DND-41 (cell line): Measurements from ENCODE around the gene SLCO4A1.

Experiments used
- ATAC-seq: fragments of 200-7000 bp; cut with Tn5 transposase; 3 replicates; pipeline ENCODE4 v1.9.1; 2021; ENCODE audit warnings: low read depth; ENCODE audit not compliant: insufficient read depth
- DNase-seq: peaks from one replicate; pipeline ENCODE4 v3.0.0-alpha.2; 2020
- H2AFZ ChIP-seq: 2 replicates; pipeline ENCODE4 v1.6.0; 2012; ENCODE audit warnings: low read depth, low read length
- H3K27ac ChIP-seq: 2 replicates; pipeline ENCODE4 v1.5.1; 2012; ENCODE audit warnings: low read length, inconsistent platforms
- H3K27me3 ChIP-seq: fragments of 200-600 bp; sonication (generic); 2 replicates; pipeline ENCODE4 v1.6.0; 2012; ENCODE audit warnings: low read length, mild to moderate bottlenecking, inconsistent platforms; ENCODE audit not compliant: insufficient read depth, poor library complexity
- H3K36me3 ChIP-seq: 2 replicates; pipeline ENCODE4 v1.5.1; 2012; ENCODE audit warnings: low read length, inconsistent platforms; ENCODE audit not compliant: insufficient read depth
- H3K4me1 ChIP-seq: 2 replicates; pipeline ENCODE4 v1.5.1; 2012; ENCODE audit warnings: mild to moderate bottlenecking, low read length; ENCODE audit not compliant: insufficient read depth
- H3K4me2 ChIP-seq: 2 replicates; pipeline ENCODE4 v1.6.0; 2012; ENCODE audit warnings: mild to moderate bottlenecking, moderate library complexity, low read length, inconsistent platforms; ENCODE audit not compliant: insufficient read depth
- H3K4me3 ChIP-seq, 2 experiments: fragments of 200-600 bp in 1 of 2; shearing (Covaris generic) in 1 of 2; 2 replicates each; pipeline ENCODE4 v1.5.1; 2012 to 2016; ENCODE audit warnings: inconsistent platforms in 2 of 2, low read length in 2 of 2, mild to moderate bottlenecking in 2 of 2, low read depth in 1 of 2, moderate library complexity in 1 of 2
- H3K79me2 ChIP-seq: 2 replicates; pipeline ENCODE4 v1.6.0; 2012; ENCODE audit warnings: low read length, inconsistent platforms; ENCODE audit not compliant: insufficient read depth
- H3K9ac ChIP-seq: 2 replicates; pipeline ENCODE4 v1.6.0; 2012; ENCODE audit warnings: low read depth, mild to moderate bottlenecking, inconsistent platforms, low read length, moderate library complexity
- H3K9me3 ChIP-seq: 2 replicates; pipeline ENCODE4 v1.5.1; 2012; ENCODE audit warnings: low read length, moderate library complexity, mild to moderate bottlenecking, inconsistent platforms; ENCODE audit not compliant: insufficient read depth, severe bottlenecking
- H4K20me1 ChIP-seq: 2 replicates; pipeline ENCODE4 v1.6.0; 2012; ENCODE audit warnings: low read length; ENCODE audit not compliant: insufficient read depth
- EZH2 ChIP-seq: IDR thresholded peaks from 3 replicates; pipeline ENCODE4 v1.6.1; 2012; ENCODE audit warnings: borderline replicate concordance, low read depth, mild to moderate bottlenecking, moderate library complexity, low read length, inconsistent platforms; ENCODE audit not compliant: severe bottlenecking
- TF ChIP-seq, protein P1 (sequence below): IDR thresholded peaks from 2 replicates; pipeline ENCODE4 v1.5.1; 2012; ENCODE audit warnings: borderline replicate concordance, low read length, moderate library complexity, mild to moderate bottlenecking; ENCODE audit not compliant: poor library complexity, severe bottlenecking; ENCODE audit errors: extremely low read depth

The SLCO4A1 gene

DNA sequence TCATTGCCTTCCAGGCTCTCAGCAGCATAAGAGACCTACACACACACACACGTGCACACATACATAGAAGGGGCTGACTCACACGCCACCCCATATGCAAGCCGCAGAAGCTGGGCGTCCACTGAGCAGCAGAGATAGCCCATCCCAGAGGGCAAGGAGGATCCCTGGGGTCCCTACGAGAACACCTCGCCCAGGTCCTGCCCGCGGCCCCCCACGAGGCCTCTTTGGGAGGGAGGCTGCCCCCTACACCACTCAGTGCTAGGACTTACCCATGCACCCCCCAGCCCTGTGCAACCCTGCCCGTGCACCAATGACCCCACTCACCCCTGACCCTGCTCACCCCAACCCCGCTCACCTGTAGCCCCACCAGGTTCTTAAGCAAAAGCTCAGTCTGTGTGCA is 45.8 kb downstream of the SLCO4A1 start:
- Histone ChIP-seq H3K9ac (no peak overlapping the region), H3K27me3 (no peaks in the 10 kb centered on the region), H4K20me1 (no peaks in the 10 kb centered on the region; the same call in 1 of the 2 replicates), H2AFZ (no peak overlapping the region), H3K9me3 (no peaks in the 10 kb centered on the region), H3K36me3 (no peaks in the 10 kb centered on the region), H3K4me3 (no peak overlapping the region), H3K4me2 (no peak overlapping the region), H3K27ac (no peak overlapping the region), H3K79me2 (no peaks in the 10 kb centered on the region), H3K4me1 (no peaks in the 10 kb centered on the region)
- ATAC-seq (no peak), DNase-seq (no peak)
- no peak for TF ChIP-seq EZH2
- TF ChIP-seq, protein P1, sequence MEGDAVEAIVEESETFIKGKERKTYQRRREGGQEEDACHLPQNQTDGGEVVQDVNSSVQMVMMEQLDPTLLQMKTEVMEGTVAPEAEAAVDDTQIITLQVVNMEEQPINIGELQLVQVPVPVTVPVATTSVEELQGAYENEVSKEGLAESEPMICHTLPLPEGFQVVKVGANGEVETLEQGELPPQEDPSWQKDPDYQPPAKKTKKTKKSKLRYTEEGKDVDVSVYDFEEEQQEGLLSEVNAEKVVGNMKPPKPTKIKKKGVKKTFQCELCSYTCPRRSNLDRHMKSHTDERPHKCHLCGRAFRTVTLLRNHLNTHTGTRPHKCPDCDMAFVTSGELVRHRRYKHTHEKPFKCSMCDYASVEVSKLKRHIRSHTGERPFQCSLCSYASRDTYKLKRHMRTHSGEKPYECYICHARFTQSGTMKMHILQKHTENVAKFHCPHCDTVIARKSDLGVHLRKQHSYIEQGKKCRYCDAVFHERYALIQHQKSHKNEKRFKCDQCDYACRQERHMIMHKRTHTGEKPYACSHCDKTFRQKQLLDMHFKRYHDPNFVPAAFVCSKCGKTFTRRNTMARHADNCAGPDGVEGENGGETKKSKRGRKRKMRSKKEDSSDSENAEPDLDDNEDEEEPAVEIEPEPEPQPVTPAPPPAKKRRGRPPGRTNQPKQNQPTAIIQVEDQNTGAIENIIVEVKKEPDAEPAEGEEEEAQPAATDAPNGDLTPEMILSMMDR, result no peak

DNA sequence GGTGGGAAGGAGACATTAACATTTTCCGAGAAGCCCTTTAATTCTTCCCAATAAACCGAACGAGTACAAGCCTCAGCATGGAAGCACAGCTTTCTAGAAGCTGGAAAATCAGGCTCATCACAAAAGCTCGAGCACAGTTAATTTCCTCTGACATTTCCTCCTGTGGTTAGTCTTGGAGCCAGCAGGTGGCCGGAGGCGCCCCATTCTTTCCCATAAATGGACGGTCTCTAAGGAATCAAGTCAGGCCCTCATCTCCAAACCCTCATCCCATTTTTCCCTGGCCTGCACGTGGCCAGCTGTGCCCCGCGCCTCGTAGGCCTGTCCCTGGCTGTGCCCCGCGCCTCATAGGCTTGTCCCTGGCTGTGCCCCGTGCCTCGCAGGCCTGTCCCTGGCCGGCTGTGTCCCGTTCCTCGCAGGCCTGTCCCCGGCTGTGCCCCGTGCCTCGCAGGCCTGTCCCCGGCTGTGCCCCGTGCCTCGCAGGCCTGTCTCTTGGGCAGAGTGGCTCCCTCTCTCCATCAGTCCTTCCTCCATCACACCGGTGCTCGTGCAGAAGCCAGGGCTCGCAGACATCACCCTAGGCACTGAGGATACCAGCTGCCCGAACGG is 46.7 kb downstream of the SLCO4A1 start:
- H3K4me2 ChIP-seq, result no peak overlapping the region
- no peaks in the 10 kb centered on the region for H3K4me1 ChIP-seq
- no peak overlapping the region for H3K27ac ChIP-seq
- no peaks in the 10 kb centered on the region for H3K9me3 ChIP-seq
- peaks cover 3% of the 10 kb centered on the region; the same call in 1 of the 2 replicates for H4K20me1 ChIP-seq
- TF ChIP-seq EZH2, result no peak
- TF ChIP-seq, protein P1, result no peak
- no peaks in the 10 kb centered on the region for H3K79me2 ChIP-seq
- H3K9ac ChIP-seq, result no peak overlapping the region
- no peaks in the 10 kb centered on the region for H3K36me3 ChIP-seq
- H3K4me3 ChIP-seq, result no peak overlapping the region
- DNase-seq, result no peak
- no peaks in the 10 kb centered on the region for H3K27me3 ChIP-seq
- ATAC-seq, result no peak
- no peak overlapping the region for H2AFZ ChIP-seq

DNA sequence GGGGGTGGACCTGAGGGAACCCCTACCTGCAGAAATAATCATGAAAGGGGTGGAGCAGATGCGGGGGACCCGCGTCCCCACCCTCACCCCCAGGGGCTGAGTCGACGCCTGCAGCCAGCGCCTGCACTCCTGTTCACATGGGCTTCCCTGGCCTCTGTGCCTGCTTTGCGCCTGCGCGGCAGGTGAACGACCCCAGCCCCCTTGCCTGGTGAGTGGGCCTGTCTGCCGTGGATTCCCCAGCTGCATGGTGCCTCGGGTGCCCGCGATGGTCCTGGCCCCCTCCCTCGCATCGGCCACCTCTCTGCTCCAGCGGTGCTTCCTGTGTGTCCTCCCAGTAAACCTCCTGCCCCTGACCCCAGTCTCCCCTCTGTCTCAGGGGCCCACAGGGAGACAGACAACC is 47.6 kb downstream of the SLCO4A1 start:
- ATAC-seq (no peak), DNase-seq (no peak)
- no peaks in the 10 kb centered on the region for H3K36me3 ChIP-seq
- no peaks in the 10 kb centered on the region for H3K27me3 ChIP-seq
- H3K79me2 ChIP-seq, result no peaks in the 10 kb centered on the region
- no peak overlapping the region for H3K9ac ChIP-seq
- no peak overlapping the region for H3K4me3 ChIP-seq
- H4K20me1 ChIP-seq, result peaks cover 3% of the 10 kb centered on the region; the same call in 1 of the 2 replicates
- no peaks in the 10 kb centered on the region for H3K4me1 ChIP-seq
- H2AFZ ChIP-seq, result no peak overlapping the region
- H3K4me2 ChIP-seq, result no peak overlapping the region
- no peaks in the 10 kb centered on the region for H3K9me3 ChIP-seq
- TF ChIP-seq, protein P1, result no peak
- TF ChIP-seq EZH2, result no peak
- H3K27ac ChIP-seq, result no peak overlapping the region
